ENCODE results near the gene MAT1A.
"Not testable (repeated sequence)": the region's sequence is repeated elsewhere in the genome, so short reads cannot be mapped to it uniquely, and the experiment has no call there.

MAT1A gene

GRCh38 chr10:80253266-80253962 lies 36.0 kb downstream of the MAT1A start:
- no peak for FAIRE-seq
- TF ChIP-seq CTCF (IDR thresholded peaks at IDR 0.05; ENCODE audit: insufficient read depth, missing control alignments), result no peak
- no peak for DNase-seq (ENCODE audit: insufficient read length, low spot score)

- FAIRE-seq (no peak), DNase-seq (ENCODE audit: insufficient read length, low spot score) (no peak)
- TF ChIP-seq CTCF (IDR thresholded peaks at IDR 0.05; ENCODE audit: insufficient read depth, missing control alignments), result no peak
Measured at GRCh38 chr10:80252296-80252887, 37.1 kb downstream of the MAT1A start.

GRCh38 chr10:80251703-80252280 lies 37.7 kb downstream of the MAT1A start:
- FAIRE-seq; DNase-seq (ENCODE audit: insufficient read length, low spot score): not testable (repeated sequence)

GRCh38 chr10:80250399-80250798 lies 39.1 kb downstream of the MAT1A start:
- not testable (repeated sequence) for FAIRE-seq; DNase-seq (ENCODE audit: insufficient read length, low spot score)

GRCh38 chr10:80249906-80250305 lies 39.6 kb downstream of the MAT1A start:
- DNase-seq (ENCODE audit: insufficient read length, low spot score); FAIRE-seq: not testable (repeated sequence)

GRCh38 chr10:80247611-80248010 lies 41.8 kb downstream of the MAT1A start:
- not testable (repeated sequence) for FAIRE-seq; DNase-seq (ENCODE audit: insufficient read length, low spot score)

- not testable (repeated sequence) for FAIRE-seq; DNase-seq (ENCODE audit: insufficient read length, low spot score)
Measured at GRCh38 chr10:80244371-80244770, 45.1 kb downstream of the MAT1A start.

GRCh38 chr10:80242341-80242740 lies 47.1 kb downstream of the MAT1A start:
- not testable (repeated sequence) for DNase-seq (ENCODE audit: insufficient read length, low spot score); FAIRE-seq

- FAIRE-seq; DNase-seq (ENCODE audit: insufficient read length, low spot score): not testable (repeated sequence)
Measured at GRCh38 chr10:80236457-80236856, 53.0 kb downstream of the MAT1A start.

- FAIRE-seq; DNase-seq (ENCODE audit: insufficient read length, low spot score): not testable (repeated sequence)
Measured at GRCh38 chr10:80234331-80235235, 54.9 kb downstream of the MAT1A start.

GRCh38 chr10:80233871-80234270 lies 55.6 kb downstream of the MAT1A start:
- DNase-seq (ENCODE audit: insufficient read length, low spot score); FAIRE-seq: not testable (repeated sequence)

GRCh38 chr10:80226723-80227122 lies 62.7 kb downstream of the MAT1A start:
- FAIRE-seq; DNase-seq (ENCODE audit: insufficient read length, low spot score): not testable (repeated sequence)

- FAIRE-seq; DNase-seq (ENCODE audit: insufficient read length, low spot score): not testable (repeated sequence)
Measured at GRCh38 chr10:80223031-80223419, 66.4 kb downstream of the MAT1A start.
